ENCODE results near the gene SCN4B.
A peak's percentile ranks its signal among the peaks of the same experiment; 100 is the strongest.
"Not testable (repeated sequence)": the region's sequence is repeated elsewhere in the genome, so short reads cannot be mapped to it uniquely, and the experiment has no call there.

SCN4B gene, protein sequence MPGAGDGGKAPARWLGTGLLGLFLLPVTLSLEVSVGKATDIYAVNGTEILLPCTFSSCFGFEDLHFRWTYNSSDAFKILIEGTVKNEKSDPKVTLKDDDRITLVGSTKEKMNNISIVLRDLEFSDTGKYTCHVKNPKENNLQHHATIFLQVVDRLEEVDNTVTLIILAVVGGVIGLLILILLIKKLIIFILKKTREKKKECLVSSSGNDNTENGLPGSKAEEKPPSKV

DNA sequence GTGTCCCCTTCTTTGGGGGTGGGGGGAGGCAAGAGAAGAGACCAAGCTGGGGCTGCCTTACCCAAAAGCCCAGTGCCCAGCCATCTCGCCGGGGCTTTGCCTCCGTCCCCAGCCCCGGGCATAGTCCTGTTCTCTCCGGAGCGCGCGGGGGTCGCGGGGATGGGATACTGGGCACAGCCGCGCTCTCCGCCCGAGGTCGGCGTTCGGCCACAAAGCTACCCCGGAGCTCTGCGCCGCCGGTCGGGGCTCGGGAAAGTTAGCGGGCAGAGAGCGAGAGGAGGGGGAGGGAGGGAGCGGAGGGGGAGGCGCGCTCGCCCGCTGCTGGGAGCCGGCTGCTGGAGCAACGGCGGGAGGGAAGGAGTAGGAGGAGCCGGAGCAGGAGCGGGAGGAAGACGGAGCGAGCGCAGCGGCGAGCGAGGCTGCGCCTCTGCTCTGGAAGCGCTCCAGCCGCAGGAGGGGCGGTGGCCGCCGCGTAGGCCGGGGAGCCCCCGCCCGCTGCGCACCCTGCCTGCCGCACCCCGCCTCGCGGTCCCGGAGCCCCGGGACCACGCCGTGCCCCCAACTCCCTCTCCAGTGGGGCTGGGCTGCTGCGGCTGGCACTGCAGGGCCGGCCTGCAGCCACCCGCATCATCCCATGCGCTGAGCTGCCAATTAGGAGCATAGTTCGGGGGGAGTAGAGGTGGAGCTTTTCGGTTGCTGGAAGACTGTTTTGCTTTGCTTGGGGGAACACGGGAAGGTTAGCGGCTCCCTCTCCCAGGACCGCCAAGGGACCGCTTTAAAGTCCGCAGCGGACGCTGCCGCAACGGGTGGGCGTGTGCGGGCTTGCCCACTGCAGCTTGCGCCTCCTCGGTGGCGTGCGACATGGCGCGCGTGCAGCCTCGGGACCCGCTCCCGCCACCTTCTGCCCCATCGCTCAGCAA, at the start of gene SCN4B:
Gene SCN4B (minus strand): TSS at position 272 of the 920 bp plus-strand sequence. CDS start 150 bp downstream, at position 122.
- DNase-seq = peak; percentile 60
- in situ Hi-C loops (cut with HindIII; ENCODE audit: low pct_ligation_motif_present, low pct_unique_long_range_greater_than_20kb, low sequenced_read_pairs) = no loop called here

DNA sequence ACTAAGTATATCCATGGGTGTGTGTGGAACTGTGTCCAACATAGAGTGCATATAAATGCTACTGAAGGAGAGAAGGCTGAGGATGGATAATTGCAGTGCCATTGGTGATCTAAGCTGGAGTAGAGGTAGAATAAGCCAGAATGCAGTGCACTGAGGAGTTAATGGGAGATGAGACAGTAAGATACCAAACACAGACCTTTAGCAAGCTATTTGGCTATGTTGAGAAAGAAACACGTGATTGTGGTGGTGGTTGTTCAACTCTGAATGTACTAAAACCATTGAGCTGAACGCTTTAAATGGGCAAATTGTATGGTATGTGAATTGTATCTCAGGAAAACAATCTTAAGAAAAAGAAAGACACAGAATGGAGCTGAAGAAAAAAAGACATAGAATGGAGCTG, 49.3 kb upstream of the SCN4B start:
- in situ Hi-C loops (cut with HindIII; ENCODE audit: low pct_ligation_motif_present, low pct_unique_long_range_greater_than_20kb, low sequenced_read_pairs) = no loop called here
- DNase-seq = no peak

DNA sequence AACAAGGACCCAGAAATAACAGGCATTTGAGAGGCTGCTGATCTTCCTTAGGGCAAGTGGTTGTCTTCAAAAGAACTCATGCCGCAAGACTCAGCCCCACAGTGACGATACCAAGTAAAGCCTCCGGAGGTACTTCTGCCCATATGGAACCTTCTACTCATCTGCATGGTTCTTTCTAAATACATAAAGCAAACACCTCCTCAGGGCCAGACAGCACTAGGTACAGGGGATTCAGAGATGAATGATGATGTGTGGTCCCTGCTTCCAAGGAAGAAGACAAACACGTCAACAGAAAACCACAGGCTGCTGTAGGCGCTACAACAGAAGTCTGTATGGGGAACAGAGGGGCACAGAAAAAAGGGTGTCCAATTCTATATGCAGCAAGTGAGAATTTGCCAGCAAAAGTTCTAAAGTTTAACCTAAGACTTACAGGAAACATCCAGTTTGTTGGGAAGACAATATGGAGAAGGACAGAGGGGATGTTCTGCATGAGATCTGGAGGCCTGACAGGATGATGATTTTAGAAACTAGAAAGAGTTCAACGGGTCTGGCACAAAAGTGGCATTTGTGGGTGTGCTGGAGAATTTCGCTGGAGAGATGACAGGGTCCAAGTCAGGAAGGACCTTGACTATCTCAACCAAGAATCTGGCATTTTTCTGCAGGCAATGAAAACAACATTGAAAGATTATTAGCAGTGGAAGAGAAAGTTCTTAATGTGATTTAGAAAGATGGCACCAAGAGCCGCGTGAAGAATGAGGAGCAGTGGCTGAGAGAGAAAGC, 48.5 kb upstream of the SCN4B start:
- in situ Hi-C loops (cut with HindIII; ENCODE audit: low pct_ligation_motif_present, low pct_unique_long_range_greater_than_20kb, low sequenced_read_pairs) = no loop called here
- no peak for DNase-seq

DNA sequence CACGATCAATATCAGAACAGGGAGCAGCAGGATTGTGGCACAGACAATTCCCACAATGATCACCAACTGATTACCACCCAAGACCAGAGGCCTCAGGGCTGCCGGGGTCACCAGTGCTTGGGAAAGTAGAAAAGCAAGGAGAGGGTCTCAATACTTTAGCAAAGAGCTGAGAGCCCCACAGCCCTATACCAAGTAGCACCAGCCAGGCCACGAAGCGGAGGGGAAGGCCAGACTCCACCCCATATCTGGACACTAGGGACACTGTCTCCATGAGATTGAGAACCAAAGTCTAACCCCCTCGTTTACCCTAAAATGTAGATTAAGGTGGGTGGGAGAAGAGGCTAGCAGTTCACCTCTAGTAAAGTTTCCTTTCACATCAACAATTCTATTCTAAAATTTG, 47.9 kb upstream of the SCN4B start:
- no peak for DNase-seq
- in situ Hi-C loops (cut with HindIII; ENCODE audit: low pct_ligation_motif_present, low pct_unique_long_range_greater_than_20kb, low sequenced_read_pairs) = no loop called here

DNA sequence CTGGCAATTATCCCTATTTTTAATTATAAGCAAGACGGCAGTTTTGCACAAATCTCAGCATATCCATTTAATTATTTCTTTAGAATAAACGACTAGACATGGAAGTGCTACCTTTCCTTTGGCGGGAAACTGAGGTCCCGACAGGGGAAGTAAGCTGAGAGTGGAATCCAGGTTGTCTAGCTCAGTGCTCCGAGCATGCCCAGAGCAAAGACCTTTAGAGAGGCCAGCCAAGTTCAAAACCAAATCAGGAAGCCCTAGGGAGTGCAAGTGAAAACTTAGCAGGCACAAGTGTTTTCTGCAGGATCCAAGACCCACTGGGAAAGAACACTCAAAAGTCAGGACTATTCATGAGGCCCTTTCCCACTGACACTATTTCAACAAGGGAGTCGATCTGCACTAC, 46.5 kb upstream of the SCN4B start:
- in situ Hi-C loops (cut with HindIII; ENCODE audit: low pct_ligation_motif_present, low pct_unique_long_range_greater_than_20kb, low sequenced_read_pairs) = no loop called here
- DNase-seq = no peak

DNA sequence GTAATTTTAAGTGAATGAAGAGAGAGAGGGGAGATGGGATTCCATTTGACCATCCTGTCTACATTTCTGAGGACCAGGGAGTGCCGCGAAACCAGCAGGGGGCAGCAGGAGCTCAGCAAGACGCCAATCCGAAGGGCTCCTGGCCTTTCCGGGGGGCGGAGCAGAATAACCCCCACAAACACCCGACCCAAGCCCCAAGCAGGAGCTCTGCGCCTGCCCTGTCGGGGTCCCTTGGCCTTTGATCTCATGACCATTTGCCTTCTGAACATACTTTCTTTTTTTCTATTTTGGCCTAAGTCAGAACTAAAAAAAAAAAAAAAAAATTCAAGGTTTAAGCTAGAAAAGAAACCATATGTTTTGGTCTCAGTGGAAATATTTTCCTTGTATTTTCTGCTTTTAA, 45.7 kb upstream of the SCN4B start:
- peak; percentile 55 for DNase-seq
- in situ Hi-C loops (cut with HindIII; ENCODE audit: low pct_ligation_motif_present, low pct_unique_long_range_greater_than_20kb, low sequenced_read_pairs) = no loop called here

DNA sequence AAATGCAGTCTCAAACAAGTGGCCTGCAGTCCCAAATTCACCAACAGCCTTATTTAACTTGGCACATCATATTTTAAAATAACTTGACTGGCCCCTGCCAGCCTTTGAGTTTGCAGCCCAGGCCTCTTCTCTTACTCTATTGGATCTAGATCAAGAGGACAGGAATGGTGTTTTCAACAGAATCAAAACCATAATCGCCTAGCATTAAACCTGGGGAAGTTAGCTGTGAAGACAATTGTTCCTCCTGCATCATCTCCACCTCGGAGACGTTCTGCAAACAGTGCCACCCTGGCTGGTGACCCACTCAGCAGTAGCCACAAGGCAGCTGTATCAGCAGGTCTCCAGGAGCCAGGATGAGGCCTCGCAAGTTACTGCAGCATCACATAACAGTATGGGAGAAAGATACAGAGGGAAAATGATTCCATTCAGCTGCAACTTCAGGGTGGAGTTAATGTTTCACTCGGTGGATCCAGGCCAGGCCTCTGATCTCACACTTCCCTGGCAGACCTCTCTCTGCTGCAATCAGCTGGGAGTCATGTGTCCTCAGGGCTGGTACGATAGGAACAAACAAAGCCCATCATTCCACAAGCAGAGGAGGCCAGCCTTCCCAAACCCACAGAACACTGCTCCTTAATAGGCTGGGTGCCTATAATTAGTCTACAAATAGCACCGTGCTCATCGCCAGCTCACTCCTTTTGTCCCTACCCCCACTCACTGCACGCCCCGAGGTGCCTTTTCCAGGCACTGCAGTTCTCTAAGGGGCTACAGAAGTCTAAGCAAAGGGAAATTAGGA, 42.4 kb upstream of the SCN4B start:
- in situ Hi-C loops (cut with HindIII; ENCODE audit: low pct_ligation_motif_present, low pct_unique_long_range_greater_than_20kb, low sequenced_read_pairs) = no loop called here
- peak; percentile 79 for DNase-seq

DNA sequence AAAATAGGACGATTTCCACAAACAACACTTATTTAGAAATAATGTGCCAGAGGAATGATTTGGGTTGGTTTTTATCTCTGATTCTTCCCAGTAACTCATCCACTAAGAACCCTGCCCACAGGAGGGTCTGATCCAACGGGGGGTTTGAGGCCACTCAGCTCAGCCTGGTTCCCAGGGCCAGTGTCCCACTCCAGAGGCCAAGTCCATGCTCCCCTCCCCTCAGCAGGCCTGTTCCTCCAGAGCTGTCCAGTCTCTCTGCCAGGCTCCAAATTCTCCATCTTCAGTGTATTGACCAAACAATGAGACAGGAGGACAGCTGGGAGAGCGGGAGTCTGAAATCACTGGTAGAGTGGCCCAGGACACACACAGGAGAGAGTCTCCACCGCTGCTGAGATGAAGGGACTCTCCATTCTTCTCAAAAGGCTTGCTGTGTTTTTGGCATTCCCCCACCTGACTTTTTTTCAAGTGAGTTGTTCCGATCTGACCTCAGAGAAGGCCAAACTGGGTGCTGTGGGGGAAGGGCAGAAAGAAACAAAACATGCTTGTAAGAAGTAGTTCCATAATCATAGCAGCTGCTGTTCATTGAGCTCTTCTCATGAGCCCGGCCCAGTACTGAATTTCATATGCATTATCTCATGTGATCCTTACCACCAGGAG, 41.4 kb upstream of the SCN4B start:
- no peak for DNase-seq
- in situ Hi-C loops (cut with HindIII; ENCODE audit: low pct_ligation_motif_present, low pct_unique_long_range_greater_than_20kb, low sequenced_read_pairs) = no loop called here

DNA sequence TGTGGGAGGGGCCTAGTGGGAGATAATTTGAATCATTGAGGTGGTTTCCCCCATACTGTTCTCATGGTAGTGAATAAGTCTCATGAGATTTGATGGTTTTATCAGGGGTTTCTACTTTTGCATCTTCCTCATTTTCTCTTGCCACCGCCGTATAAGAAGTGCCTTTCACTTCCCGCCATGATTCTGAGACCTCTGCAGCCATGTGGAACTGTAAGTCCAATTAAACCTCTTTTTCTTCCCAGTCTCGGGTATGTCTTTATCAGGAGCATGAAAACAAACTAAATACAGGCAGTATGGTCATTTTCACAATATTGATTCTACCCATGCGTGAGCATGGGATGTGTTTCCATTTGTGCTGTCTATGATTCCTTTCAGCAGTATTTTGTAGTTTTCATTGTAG, 40.2 kb upstream of the SCN4B start:
- in situ Hi-C loops (cut with HindIII; ENCODE audit: low pct_ligation_motif_present, low pct_unique_long_range_greater_than_20kb, low sequenced_read_pairs); DNase-seq: not testable (repeated sequence)

DNA sequence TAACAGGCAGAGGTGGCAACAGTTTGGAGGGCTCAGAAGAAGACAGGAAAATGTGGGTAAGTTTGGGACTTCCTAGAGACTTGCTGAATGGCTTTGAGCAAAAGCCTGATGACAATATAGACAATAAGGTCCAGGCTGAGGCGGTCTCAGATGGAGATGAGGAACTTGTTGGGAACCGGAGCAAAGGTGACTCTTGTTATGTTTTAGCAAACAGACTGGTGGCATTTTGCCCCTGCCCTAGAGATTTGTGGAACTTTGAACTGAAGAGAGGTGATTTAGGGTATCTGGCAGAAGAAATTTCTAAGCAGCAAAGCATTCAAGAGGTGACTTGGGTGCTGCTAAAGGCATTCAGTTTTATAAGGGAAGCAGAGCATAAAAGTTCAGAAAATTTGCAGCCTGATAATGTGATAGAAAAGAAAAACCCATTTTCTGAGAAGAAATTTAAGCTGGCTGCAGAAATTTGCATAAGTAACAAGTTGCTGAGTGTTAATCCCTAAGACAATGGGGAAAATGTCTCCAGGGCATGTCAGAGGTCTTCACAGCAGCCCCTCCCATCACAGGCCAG, 38.4 kb upstream of the SCN4B start:
- in situ Hi-C loops (cut with HindIII; ENCODE audit: low pct_ligation_motif_present, low pct_unique_long_range_greater_than_20kb, low sequenced_read_pairs); DNase-seq: not testable (repeated sequence)

DNA sequence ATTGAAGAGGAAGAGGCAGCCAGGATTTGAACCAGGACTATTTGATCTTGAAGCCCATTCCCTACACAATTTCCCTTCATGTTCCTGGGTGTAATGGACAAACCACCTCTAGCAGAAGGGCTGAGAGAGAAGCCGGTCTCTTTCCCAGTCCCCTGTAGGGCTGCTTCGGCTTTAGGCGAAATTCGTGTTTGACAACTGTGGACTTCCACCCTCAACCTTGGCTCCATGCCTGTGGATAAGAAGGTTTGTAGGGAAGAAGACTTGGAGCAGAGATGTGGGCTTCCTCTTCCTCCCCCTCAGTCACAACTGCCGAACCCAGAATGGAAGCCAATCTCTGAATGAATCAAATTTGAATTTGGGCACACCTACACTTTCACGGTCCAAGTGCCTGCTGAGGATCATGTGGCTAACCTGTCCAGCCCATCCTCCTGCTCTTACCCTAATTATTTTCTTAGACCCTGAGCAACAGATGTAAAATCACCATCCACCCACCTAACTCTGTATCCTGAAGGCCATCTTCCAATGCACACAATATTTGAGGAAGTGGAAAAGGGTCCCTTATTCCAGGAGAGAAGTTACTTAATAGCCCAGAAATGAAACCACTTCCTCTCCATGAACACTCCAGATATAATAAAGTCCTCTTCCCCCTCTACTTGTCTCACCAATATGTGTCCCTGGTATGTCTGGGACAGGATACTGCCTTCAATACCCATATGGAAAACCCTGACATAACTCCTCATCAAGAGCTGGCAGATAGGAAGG, 33.9 kb upstream of the SCN4B start:
- in situ Hi-C loops (cut with HindIII; ENCODE audit: low pct_ligation_motif_present, low pct_unique_long_range_greater_than_20kb, low sequenced_read_pairs) = no loop called here

DNA sequence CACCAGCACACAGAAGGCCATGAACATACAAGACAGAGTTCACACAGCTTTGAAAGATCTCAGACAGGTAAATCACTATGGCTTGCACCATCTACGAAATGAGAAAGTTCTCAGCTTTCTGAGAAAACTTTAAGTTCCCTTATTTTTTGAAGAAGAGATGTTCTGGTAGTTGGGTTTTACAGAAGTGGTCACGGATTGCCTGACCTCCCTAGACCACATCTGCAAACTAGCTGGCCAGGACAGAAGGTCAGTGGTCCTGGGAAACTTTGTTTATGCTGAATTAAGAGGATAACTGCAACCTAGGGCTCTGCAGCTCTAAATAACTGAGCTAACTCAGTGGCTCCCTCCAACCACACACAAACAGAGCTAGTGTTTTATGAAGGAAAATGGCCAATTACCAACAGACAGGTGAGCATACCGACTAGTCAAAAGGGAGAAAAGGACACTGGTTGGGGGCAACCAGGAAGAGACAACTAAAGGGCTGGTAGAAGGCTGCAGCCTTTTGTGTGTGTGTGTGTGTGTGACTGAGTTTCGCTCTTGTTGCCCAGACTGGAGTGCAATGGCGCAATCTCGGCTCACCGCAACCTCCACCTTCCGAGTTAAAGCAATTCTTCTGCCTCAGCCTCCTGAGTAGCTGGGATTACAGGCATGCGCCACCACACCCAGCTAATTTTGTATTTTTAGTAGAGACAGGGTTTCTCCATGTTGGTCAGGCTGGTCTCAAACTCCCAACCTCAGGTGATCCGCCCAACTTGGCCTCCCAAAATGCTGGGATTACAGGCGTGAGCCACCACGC, 32.4 kb upstream of the SCN4B start:
- in situ Hi-C loops (cut with HindIII; ENCODE audit: low pct_ligation_motif_present, low pct_unique_long_range_greater_than_20kb, low sequenced_read_pairs) = no loop called here
- DNase-seq = no peak

More for the DNA sequence above, 33.9 kb upstream of the SCN4B start:
- no peak for DNase-seq

DNA sequence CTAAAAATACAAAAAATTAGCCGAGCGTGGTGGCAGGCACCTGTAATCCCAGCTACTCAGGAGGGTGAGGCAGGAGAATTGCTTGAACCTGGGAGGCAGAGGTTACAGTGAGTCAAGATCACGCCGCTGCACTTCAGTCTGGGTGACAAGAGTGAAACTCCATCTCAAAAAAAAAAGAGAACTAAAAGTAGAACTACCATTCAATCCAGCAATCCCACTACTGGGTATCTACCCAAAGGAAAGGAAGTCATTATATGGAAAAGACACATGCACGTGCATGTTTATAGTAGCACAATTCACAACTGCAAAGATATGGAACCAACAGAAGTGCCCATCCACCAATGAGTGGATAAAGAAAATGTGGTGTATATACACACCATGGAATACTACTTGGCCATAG, 31.1 kb upstream of the SCN4B start:
- in situ Hi-C loops (cut with HindIII; ENCODE audit: low pct_ligation_motif_present, low pct_unique_long_range_greater_than_20kb, low sequenced_read_pairs); DNase-seq: not testable (repeated sequence)

DNA sequence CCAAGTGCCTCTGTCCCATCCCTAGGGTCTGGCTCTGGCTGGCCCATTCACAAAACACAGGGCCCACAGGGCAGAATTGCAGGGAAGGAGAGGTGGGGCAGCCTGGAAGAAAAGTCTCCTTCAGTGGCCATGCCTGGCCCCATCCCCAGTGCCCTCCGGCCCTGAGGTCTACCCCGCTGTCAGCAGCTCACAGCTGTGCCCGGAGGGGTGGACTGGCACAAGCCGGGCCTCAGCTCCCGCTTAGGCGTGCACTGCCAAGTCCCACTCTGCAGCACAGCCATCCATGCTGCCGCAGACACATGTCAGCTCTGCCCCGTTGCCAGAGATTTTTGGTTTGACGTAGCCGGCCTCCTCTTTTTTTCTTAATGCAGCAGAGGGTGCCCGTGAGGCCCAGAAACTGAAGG, 27.7 kb upstream of the SCN4B start:
- no peak for DNase-seq
- in situ Hi-C loops (cut with HindIII; ENCODE audit: low pct_ligation_motif_present, low pct_unique_long_range_greater_than_20kb, low sequenced_read_pairs) = no loop called here

DNA sequence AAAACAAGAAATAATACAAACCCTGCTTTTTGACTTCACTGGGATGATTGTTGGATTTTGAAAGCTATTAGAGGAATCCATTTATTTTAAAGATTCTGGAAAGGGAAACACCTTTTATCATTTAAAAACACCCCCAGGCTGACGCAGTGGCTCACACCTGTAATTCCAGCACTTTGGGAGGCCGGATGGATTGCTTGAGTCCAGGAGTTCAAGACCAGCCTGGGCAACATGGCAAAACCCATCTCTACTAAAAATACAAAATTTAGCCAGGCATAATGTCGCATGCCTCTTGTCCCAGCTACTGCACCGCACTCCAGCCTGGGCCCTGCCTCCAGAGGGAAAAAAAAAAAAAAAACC, 24.1 kb upstream of the SCN4B start:
- in situ Hi-C loops (cut with HindIII; ENCODE audit: low pct_ligation_motif_present, low pct_unique_long_range_greater_than_20kb, low sequenced_read_pairs) = no loop called here
- DNase-seq = no peak

DNA sequence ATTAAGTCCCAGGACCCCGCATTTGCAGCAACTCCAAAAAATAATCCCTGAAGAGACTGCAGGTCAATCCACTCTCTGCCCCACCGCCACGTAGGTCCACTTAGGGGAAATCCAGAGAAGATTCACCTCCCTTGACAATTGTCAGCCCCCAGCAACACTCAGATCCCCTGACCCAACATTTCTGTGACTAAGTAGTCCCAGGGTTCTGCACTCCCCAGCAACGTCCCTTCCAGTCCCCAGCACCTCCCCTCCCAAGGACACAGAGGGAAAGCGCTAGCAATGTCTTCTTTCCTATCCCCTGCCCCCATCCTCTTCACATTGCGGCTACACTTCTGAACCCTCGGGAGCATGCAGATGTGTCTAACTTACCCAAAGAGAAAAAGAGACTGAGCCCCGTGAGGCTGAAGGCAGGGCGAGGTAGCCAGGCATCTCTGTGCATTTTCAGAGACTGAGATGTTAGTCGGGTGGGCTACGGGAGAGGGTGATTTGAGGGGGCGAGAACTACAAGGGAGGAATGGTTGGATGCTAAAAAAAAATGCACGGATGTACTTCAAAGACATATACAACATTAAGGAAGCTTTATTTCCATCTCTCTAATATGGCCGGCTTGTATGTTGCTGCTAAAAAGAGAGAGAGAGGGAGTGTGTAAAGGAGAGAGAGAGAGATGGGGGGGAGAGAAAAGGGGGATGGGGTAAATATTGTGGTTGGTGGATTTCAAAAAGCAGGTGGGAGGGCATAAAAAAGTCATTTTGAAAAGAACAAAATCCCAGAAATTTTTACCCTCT, 23.6 kb upstream of the SCN4B start, which contains the start of gene SCN2B:
Gene SCN2B (minus strand): TSS at position 647 of the 785 bp plus-strand sequence. CDS start 208 bp downstream, at position 439.
- in situ Hi-C loops (cut with HindIII; ENCODE audit: low pct_ligation_motif_present, low pct_unique_long_range_greater_than_20kb, low sequenced_read_pairs) = no loop called here

More for the DNA sequence above, 23.6 kb upstream of the SCN4B start, which contains the start of gene SCN2B:
- DNase-seq = no peak

Measured in ACHN (cell line).